ENCODE data around the gene SLC38A10.

SLC38A10 gene

GRCh38 chr17:81307636-81308560, 12.8 kb upstream of the SLC38A10 start:
- H3K27ac ChIP-seq (ENCODE audit: low read length), result no peak overlapping the region
- no peaks in the 10 kb centered on the region for H3K4me1 ChIP-seq (ENCODE audit: control insufficient read depth, low read depth, low read length)
- no peak overlapping the region for H3K9ac ChIP-seq (ENCODE audit: low read length)
- H3K4me3 ChIP-seq (ENCODE audit: low read length), result no peak overlapping the region
- H3K27me3 ChIP-seq (ENCODE audit: control insufficient read depth, insufficient read depth, low read length), result no peaks in the 10 kb centered on the region
- H3K36me3 ChIP-seq (ENCODE audit: control insufficient read depth, low read depth, low read length), result no peaks in the 10 kb centered on the region
- H3K9me3 ChIP-seq (ENCODE audit: control insufficient read depth, low read depth, low read length), result no peaks in the 10 kb centered on the region

DNA sequence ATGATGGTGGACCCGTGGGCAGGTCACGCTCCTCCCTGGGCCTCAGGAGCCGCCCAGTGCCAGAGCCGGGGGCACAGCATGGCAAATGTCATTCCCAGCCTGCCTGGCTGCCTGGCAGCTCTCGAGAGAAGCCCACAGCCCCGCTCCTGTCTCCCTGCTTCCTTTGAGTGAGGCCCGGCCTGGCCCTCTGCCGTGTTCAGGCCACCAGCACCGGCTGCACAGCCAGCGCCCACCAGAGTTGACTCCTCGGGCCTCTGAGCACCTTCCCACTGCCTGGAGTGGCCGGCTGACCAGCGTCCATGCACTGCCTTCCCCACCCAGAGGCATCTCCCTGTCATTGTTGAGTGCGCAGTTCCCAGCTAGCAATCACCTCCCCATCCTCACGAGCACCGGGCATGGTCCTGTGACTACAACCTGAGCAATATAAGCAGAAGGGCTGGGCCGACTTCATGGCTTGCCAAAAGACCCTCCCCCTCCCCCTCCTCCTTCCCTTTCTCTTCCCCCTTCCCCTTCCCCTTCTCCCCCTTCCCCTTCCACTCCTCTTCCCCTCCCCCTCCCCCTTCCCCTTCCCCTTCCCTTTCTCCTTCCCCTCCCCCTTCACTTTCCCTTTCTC, 11.9 kb upstream of the SLC38A10 start:
- Histone ChIP-seq H3K36me3 (ENCODE audit: control insufficient read depth, low read depth, low read length) (no peaks in the 10 kb centered on the region), H3K4me1 (ENCODE audit: control insufficient read depth, low read depth, low read length) (no peaks in the 10 kb centered on the region), H3K27ac (ENCODE audit: low read length) (no peak overlapping the region), H3K9ac (ENCODE audit: low read length) (no peak overlapping the region), H3K27me3 (ENCODE audit: control insufficient read depth, insufficient read depth, low read length) (no peaks in the 10 kb centered on the region), H3K9me3 (ENCODE audit: control insufficient read depth, low read depth, low read length) (no peaks in the 10 kb centered on the region), H3K4me3 (ENCODE audit: low read length) (no peak overlapping the region)

DNA sequence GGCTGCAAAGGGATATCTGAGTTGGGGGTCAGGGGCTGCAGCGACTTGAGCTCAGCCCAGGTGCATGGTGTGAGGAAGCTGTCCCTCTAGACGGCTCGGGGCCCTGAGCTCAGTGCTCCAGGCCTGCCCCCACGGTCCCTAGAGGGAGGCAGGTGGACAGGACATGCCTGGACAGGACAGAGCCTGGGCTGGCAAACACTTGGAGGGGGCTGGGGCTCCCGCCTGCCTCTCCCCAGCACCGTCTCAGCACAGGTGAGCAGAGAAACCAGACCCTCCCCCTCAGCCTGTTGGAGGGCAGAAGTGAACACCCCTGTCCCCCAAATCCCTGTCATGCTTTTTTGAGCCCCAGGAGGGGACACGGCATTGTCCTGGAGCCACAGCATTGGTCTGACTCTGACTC, 11.4 kb upstream of the SLC38A10 start:
- H3K9ac ChIP-seq (ENCODE audit: low read length), result no peak overlapping the region
- no peaks in the 10 kb centered on the region for H3K27me3 ChIP-seq (ENCODE audit: control insufficient read depth, insufficient read depth, low read length)
- no peak overlapping the region for H3K4me3 ChIP-seq (ENCODE audit: low read length)
- H3K36me3 ChIP-seq (ENCODE audit: control insufficient read depth, low read depth, low read length), result no peaks in the 10 kb centered on the region
- no peaks in the 10 kb centered on the region for H3K9me3 ChIP-seq (ENCODE audit: control insufficient read depth, low read depth, low read length)
- H3K4me1 ChIP-seq (ENCODE audit: control insufficient read depth, low read depth, low read length), result no peaks in the 10 kb centered on the region
- no peak overlapping the region for H3K27ac ChIP-seq (ENCODE audit: low read length)

- Histone ChIP-seq H3K4me3 (ENCODE audit: low read length) (no peak overlapping the region), H3K9me3 (ENCODE audit: control insufficient read depth, low read depth, low read length) (no peaks in the 10 kb centered on the region), H3K27me3 (ENCODE audit: control insufficient read depth, insufficient read depth, low read length) (no peaks in the 10 kb centered on the region), H3K9ac (ENCODE audit: low read length) (no peak overlapping the region), H3K27ac (ENCODE audit: low read length) (no peak overlapping the region), H3K36me3 (ENCODE audit: control insufficient read depth, low read depth, low read length) (no peaks in the 10 kb centered on the region), H3K4me1 (ENCODE audit: control insufficient read depth, low read depth, low read length) (no peaks in the 10 kb centered on the region)
Observed at GRCh38 chr17:81305051-81305630, 10.0 kb upstream of the SLC38A10 start.

- no peak overlapping the region for H3K9ac ChIP-seq (ENCODE audit: low read length)
- H3K27ac ChIP-seq (ENCODE audit: low read length), result no peak overlapping the region
- H3K9me3 ChIP-seq (ENCODE audit: control insufficient read depth, low read depth, low read length), result no peaks in the 10 kb centered on the region
- no peaks in the 10 kb centered on the region for H3K36me3 ChIP-seq (ENCODE audit: control insufficient read depth, low read depth, low read length)
- no peaks in the 10 kb centered on the region for H3K27me3 ChIP-seq (ENCODE audit: control insufficient read depth, insufficient read depth, low read length)
- H3K4me1 ChIP-seq (ENCODE audit: control insufficient read depth, low read depth, low read length), result no peaks in the 10 kb centered on the region
- no peak overlapping the region for H3K4me3 ChIP-seq (ENCODE audit: low read length)
Observed at GRCh38 chr17:81304196-81305015, 9.3 kb upstream of the SLC38A10 start.

DNA sequence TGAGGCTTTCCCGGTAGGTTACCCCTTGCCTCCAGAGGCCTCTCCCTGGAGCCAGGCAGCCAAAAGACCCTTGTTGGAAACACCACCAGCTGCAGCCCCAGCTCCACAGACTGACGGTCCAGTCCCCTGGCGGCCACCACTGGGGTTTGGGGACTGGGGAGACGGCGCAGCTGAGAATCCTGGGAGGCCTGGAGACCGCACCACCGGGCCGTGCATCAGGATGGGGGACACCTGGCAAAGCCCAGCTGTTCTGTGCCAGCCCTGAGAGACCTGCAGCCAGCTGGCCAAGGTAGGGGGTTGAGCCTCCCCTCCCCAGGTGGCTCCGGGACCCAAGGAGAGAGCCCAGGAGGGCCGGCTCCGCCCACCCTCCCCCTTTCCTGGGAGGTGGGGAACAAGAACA, 8.3 kb upstream of the SLC38A10 start:
- Histone ChIP-seq H3K9me3 (ENCODE audit: control insufficient read depth, low read depth, low read length) (no peaks in the 10 kb centered on the region), H3K4me1 (ENCODE audit: control insufficient read depth, low read depth, low read length) (no peaks in the 10 kb centered on the region), H3K27ac (ENCODE audit: low read length) (no peak overlapping the region), H3K9ac (ENCODE audit: low read length) (no peak overlapping the region), H3K27me3 (ENCODE audit: control insufficient read depth, insufficient read depth, low read length) (no peaks in the 10 kb centered on the region), H3K4me3 (ENCODE audit: low read length) (no peak overlapping the region), H3K36me3 (ENCODE audit: control insufficient read depth, low read depth, low read length) (no peaks in the 10 kb centered on the region)

DNA sequence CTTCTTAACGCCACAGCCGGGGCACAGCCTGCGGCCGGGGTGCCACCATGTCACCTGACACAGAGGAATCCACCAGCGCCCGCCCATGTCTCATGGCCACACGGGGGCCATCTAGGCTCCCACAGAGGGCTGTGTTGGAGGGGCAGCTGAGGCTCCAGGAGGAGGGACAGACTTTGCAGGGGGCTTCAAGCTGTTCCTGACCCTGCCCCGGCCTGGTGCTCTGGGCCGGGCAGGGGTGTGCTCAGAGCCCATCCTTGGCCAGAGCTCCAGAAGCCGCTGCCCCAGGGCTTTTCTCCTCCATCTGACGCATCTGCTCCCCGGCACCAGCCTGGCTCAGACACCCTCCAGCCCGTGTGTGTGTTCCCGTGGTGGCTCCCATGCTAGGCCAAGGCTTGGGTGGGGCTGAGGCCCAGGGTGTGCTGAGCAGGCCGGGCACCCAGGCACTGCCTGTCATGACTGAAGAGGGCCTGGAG, 7.8 kb upstream of the SLC38A10 start:
- no peaks in the 10 kb centered on the region for H3K27me3 ChIP-seq (ENCODE audit: control insufficient read depth, insufficient read depth, low read length)
- no peaks in the 10 kb centered on the region for H3K4me1 ChIP-seq (ENCODE audit: control insufficient read depth, low read depth, low read length)
- H3K36me3 ChIP-seq (ENCODE audit: control insufficient read depth, low read depth, low read length), result no peaks in the 10 kb centered on the region
- H3K27ac ChIP-seq (ENCODE audit: low read length), result no peak overlapping the region
- no peaks in the 10 kb centered on the region for H3K9me3 ChIP-seq (ENCODE audit: control insufficient read depth, low read depth, low read length)
- no peak overlapping the region for H3K9ac ChIP-seq (ENCODE audit: low read length)
- H3K4me3 ChIP-seq (ENCODE audit: low read length), result no peak overlapping the region

DNA sequence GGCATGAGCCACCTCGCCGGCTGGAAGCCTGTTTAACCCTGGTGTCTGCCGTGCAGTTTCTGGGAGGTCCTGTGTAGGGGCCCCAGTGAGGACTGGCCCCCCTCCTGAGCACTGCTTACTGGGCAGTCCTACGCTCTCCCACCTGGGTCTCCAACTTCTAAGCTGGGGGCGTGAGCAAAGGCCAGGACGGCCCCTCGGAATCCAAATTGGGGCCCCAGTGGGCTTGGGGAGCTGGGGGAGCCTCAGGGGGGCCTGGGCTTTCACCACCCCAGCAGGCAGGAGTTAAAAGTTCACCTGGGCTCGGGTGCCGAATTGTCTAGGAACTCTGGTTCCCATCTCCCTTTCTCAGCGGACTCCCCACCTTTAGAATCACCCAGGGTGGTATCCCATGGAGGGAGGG, 7.2 kb upstream of the SLC38A10 start:
- Histone ChIP-seq H3K4me3 (ENCODE audit: low read length) (no peak overlapping the region), H3K27ac (ENCODE audit: low read length) (no peak overlapping the region), H3K9me3 (ENCODE audit: control insufficient read depth, low read depth, low read length) (no peaks in the 10 kb centered on the region), H3K4me1 (ENCODE audit: control insufficient read depth, low read depth, low read length) (no peaks in the 10 kb centered on the region), H3K36me3 (ENCODE audit: control insufficient read depth, low read depth, low read length) (no peaks in the 10 kb centered on the region), H3K27me3 (ENCODE audit: control insufficient read depth, insufficient read depth, low read length) (no peaks in the 10 kb centered on the region), H3K9ac (ENCODE audit: low read length) (no peak overlapping the region)

GRCh38 chr17:81301195-81302144, 6.4 kb upstream of the SLC38A10 start:
- Histone ChIP-seq H3K27me3 (ENCODE audit: control insufficient read depth, insufficient read depth, low read length) (no peaks in the 10 kb centered on the region), H3K4me1 (ENCODE audit: control insufficient read depth, low read depth, low read length) (no peaks in the 10 kb centered on the region), H3K36me3 (ENCODE audit: control insufficient read depth, low read depth, low read length) (no peaks in the 10 kb centered on the region), H3K9ac (ENCODE audit: low read length) (no peak overlapping the region), H3K9me3 (ENCODE audit: control insufficient read depth, low read depth, low read length) (no peaks in the 10 kb centered on the region), H3K4me3 (ENCODE audit: low read length) (no peak overlapping the region), H3K27ac (ENCODE audit: low read length) (no peak overlapping the region)

DNA sequence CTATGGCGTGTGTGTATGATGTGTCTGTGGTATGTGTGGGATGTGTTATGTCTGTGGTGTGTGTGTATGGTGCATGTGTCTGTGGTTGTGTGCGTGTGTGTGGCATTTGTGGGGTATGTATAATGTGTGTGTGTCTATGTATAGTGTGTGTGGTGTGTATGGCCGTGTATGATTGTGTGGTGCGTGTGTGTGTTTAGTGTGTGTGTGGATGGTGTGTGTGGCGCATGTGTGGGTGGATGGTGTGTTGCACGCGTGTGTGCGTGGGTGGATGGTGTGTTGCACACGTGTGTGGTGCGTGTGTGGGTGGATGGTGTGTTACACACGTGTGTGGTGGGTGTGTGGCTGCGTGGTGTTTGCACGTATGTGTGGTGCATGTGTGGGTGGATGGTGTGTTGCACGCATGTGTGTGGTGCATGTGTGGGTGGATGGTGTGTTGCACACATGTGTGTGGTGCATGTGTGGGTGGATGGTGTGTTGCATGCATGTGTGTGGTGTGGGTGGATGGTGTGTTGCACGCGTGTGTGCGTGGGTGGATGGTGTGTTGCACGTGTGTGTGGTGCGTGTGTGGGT, 5.6 kb upstream of the SLC38A10 start:
- Histone ChIP-seq H3K4me3 (ENCODE audit: low read length) (no peak overlapping the region), H3K9ac (ENCODE audit: low read length) (no peak overlapping the region), H3K4me1 (ENCODE audit: control insufficient read depth, low read depth, low read length) (peaks cover 2% of the 10 kb centered on the region), H3K9me3 (ENCODE audit: control insufficient read depth, low read depth, low read length) (no peaks in the 10 kb centered on the region), H3K36me3 (ENCODE audit: control insufficient read depth, low read depth, low read length) (no peaks in the 10 kb centered on the region), H3K27me3 (ENCODE audit: control insufficient read depth, insufficient read depth, low read length) (no peaks in the 10 kb centered on the region), H3K27ac (ENCODE audit: low read length) (no peak overlapping the region)

Measured in iPS-18a (cell line).